Measurements from ENCODE around the gene TRUB1. TPM values are rescaled to one million over a fixed set of nuclear protein-coding genes. Genes with fewer than 3 reads are reported as not detected.

Gene TRUB1
- total RNA-seq, 2 experiments from 2014 or later = 13.4 to 14.0 TPM

DNA sequence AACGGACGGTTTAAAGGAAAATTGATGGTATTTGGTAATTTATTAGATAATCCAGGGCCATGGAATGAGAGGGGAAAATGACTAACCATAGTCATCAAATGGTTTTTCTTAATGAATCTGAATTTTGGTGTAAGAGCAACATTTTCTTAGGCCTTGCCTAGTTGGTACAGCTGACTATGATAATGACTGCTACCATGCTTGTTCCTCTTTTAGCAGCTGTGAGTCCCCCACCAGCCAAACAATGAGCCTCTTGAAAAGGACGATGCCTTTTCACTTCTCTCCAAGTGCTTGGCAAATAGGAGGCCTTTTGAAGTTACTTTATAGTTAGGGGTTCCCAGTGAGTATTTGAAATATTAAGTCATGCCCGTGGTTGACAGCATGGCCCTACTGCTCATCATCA, 53.0 kb downstream of the TRUB1 start:
- CTCF ChIA-PET = no interaction called here

DNA sequence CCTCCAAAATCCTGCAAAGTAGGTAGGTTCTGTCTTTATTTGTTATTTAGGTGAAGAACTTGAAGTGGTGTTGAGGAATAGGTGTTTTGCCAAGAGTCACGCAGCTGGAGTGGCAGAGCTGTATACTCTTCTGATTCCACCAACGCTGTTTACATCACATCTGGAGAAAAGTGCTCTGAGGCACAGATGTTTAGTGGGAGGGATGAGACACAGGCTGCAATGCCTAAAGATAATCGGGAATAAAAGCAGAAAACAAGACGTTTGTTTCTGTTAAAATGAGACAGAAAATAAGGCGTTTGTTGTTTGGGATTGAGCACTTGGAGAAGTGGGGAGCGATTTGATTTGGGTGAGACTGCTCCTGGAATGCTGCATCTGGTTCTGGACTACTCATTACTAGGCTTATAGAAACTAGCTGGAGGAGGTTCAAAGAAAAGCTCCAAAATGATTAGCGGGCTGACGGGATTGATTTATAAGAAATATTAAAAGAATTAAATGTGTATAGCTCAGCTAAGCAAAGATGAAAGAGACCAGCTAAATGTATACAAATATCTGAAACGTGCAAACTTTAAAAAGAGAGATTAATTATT, 54.3 kb downstream of the TRUB1 start:
- no peaks in the 10 kb centered on the region for H3K9me3 Mint-ChIP-seq (ENCODE audit: insufficient read depth)
- CTCF ChIA-PET = no interaction called here
- ATAC-seq (no peak), DNase-seq (no peak)
- no peak overlapping the region for H3K27ac Mint-ChIP-seq
- H3K4me3 Mint-ChIP-seq = no peak overlapping the region
- H3K36me3 Mint-ChIP-seq (ENCODE audit: low read depth) = peaks cover 4% of the 10 kb centered on the region
- no peaks in the 10 kb centered on the region for H3K4me1 Mint-ChIP-seq (ENCODE audit: low read depth)
- H3K27me3 Mint-ChIP-seq (ENCODE audit: low read depth) = no peaks in the 10 kb centered on the region
- POLR2A ChIA-PET = no interaction called here

More for the DNA sequence above, 53.0 kb downstream of the TRUB1 start:
- H3K4me3 Mint-ChIP-seq = no peak overlapping the region
- no peaks in the 10 kb centered on the region for H3K9me3 Mint-ChIP-seq (ENCODE audit: insufficient read depth)
- ATAC-seq (no peak), DNase-seq (no peak)
- no peaks in the 10 kb centered on the region for H3K4me1 Mint-ChIP-seq (ENCODE audit: low read depth)
- no peaks in the 10 kb centered on the region for H3K27me3 Mint-ChIP-seq (ENCODE audit: low read depth)
- peaks cover 4% of the 10 kb centered on the region for H3K36me3 Mint-ChIP-seq (ENCODE audit: low read depth)
- H3K27ac Mint-ChIP-seq = no peak overlapping the region
- POLR2A ChIA-PET = no interaction called here

DNA sequence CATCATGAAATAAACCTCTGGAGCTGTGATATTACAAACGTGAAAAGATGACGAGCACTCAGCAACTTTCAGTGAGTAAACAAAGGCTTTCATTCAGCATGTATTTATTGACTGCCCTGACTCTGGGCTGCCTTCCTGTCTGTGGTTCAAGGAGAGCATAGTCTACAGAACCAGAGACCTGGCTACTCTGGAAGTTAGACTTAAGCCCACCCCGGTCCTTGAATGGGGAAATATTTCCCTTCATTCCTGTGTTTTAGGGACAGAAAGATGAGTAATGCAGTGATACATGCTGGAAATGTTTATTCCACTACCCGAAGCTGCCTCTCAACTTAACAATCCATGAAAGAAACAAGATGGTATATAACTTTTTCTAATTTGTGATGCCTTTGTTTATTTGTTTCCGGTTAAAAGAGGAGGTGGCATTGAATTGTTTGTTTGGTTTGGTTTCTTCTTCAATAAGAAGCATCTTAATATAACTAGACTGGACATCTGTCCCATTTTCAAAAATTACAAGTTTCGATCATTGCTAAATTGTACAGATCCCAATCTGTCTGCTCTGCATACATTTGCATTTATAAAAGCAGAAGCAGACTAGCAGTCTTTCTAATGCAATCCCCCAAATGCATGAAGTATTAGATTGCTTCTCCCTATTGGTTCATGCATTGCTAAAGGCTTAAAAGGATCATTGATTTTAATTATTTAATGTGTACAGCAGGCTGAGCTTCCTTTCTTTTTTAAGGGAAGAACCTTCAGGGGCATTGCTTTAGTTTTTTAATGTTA, 57.7 kb downstream of the TRUB1 start:
- Mint-ChIP-seq H3K27me3 (ENCODE audit: low read depth) (no peaks in the 10 kb centered on the region), H3K36me3 (ENCODE audit: low read depth) (no peaks in the 10 kb centered on the region), H3K4me1 (ENCODE audit: low read depth) (no peaks in the 10 kb centered on the region), H3K9me3 (ENCODE audit: insufficient read depth) (no peaks in the 10 kb centered on the region), H3K4me3 (no peak overlapping the region), H3K27ac (no peak overlapping the region)
- CTCF ChIA-PET = no interaction called here
- POLR2A ChIA-PET = no interaction called here
- DNase-seq (no peak), ATAC-seq (no peak)

DNA sequence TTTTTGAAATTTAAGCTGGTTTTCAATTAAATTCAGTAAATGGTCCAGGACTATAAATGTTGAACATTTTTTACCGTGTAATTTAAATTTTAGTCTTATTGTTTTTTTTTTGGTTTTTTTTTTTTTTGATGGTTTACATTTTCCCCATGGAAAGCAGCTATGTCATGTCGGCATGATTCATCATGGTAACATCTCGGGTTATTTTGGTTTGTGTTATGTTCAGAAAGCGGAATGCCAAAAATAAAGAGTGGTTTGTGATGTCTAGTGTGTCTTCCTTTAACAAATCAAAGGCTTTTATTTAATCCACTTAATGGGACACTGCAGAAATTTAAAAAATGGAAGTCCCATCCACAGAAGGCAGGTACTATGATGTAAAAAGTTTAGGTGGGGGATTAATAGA, 58.5 kb downstream of the TRUB1 start:
- no peaks in the 10 kb centered on the region for H3K9me3 Mint-ChIP-seq (ENCODE audit: insufficient read depth)
- H3K27ac Mint-ChIP-seq = no peak overlapping the region
- CTCF ChIA-PET = interaction anchor here (0.6 kb wide), 1 partner anchor 31 kb away, joined by 4 read pairs; no protein-coding TSS in a partner anchor
- DNase-seq = no peak
- POLR2A ChIA-PET = interaction anchor here (0.5 kb wide), 1 partner anchor 9 kb away, joined by 3 read pairs; no protein-coding TSS in a partner anchor
- H3K4me1 Mint-ChIP-seq (ENCODE audit: low read depth) = no peaks in the 10 kb centered on the region
- ATAC-seq = no peak
- no peak overlapping the region for H3K4me3 Mint-ChIP-seq
- no peaks in the 10 kb centered on the region for H3K36me3 Mint-ChIP-seq (ENCODE audit: low read depth)
- H3K27me3 Mint-ChIP-seq (ENCODE audit: low read depth) = no peaks in the 10 kb centered on the region

DNA sequence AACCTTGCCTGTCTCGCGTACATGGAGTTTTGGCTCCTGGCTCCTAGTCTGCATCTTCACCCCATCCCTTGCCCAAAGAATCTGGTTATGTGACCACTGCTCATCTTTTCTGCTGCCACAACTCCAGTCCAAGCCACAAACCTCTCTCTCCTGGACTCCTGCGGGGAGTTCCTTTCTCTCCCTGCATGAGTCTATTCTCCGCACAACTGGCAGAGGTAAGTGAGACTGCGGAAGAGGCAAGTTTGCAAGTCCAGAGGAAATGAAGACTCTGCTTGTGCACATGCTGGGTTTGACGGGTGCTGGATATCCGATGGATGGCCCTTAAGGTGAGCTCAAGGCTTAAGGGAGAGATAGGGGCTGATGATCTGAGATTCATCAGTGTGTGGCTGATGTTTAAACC, 61.0 kb downstream of the TRUB1 start:
- POLR2A ChIA-PET = no interaction called here
- Mint-ChIP-seq H3K4me1 (ENCODE audit: low read depth) (peaks cover 3% of the 10 kb centered on the region), H3K9me3 (ENCODE audit: insufficient read depth) (no peaks in the 10 kb centered on the region), H3K27ac (no peak overlapping the region), H3K27me3 (ENCODE audit: low read depth) (no peaks in the 10 kb centered on the region), H3K4me3 (no peak overlapping the region), H3K36me3 (ENCODE audit: low read depth) (no peaks in the 10 kb centered on the region)
- DNase-seq = no peak
- no peak for ATAC-seq
- CTCF ChIA-PET = no interaction called here

DNA sequence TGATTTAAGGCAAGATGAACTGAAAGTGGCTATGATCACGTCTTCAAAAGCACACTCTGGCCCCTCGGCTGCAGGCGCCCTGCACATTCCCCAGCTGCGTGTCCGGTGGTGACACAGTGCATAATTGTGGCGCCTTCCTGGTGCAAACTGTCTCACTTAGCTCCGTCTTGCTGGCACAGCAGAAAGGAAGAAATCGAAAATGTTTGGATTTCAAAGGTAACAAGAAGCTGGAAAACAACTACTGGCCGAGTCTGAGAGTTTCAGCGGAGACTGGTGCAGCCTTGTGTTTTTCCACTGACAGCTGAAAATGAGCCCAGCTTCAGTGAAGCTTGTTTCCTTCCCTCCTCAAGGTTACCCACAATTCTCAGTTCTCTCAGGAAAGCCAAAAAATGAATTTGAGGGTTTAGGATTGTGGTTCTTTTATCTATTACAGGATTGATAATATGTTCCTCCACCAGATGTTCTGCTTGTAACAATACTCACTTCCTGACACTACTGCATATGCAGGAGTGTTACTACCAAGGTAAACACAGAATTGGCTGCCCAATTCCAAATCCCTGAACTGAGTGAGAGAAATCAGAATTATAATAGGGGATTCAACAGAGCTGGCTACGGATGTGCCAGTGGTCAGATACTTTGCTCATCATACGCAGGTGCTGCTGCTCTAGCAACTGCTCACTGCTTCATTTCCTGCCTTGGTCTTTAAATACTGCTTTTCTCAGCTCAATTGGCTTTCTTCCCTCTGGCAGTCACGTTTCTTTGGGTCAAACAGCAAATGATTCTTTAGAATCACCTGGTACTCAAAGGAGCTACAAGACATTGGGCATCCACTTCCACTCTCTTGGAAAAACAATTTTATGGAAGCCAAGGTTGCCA, 63.7 kb downstream of the TRUB1 start:
- H3K4me3 Mint-ChIP-seq = no peak overlapping the region
- no peaks in the 10 kb centered on the region for H3K9me3 Mint-ChIP-seq (ENCODE audit: insufficient read depth)
- POLR2A ChIA-PET = interaction anchor here (0.7 kb wide), 1 partner anchor 14 kb away, joined by 4 read pairs; no protein-coding TSS in a partner anchor
- peaks cover 3% of the 10 kb centered on the region for H3K4me1 Mint-ChIP-seq (ENCODE audit: low read depth)
- DNase-seq (no peak), ATAC-seq (no peak)
- H3K27ac Mint-ChIP-seq = no peak overlapping the region
- H3K27me3 Mint-ChIP-seq (ENCODE audit: low read depth) = peaks cover 2% of the 10 kb centered on the region
- CTCF ChIA-PET = interaction anchor here (1.1 to 1.2 kb wide), 2 partner anchors 19 to 27 kb away, joined by 3 to 5 read pairs; no protein-coding TSS in a partner anchor
- no peaks in the 10 kb centered on the region for H3K36me3 Mint-ChIP-seq (ENCODE audit: low read depth)

DNA sequence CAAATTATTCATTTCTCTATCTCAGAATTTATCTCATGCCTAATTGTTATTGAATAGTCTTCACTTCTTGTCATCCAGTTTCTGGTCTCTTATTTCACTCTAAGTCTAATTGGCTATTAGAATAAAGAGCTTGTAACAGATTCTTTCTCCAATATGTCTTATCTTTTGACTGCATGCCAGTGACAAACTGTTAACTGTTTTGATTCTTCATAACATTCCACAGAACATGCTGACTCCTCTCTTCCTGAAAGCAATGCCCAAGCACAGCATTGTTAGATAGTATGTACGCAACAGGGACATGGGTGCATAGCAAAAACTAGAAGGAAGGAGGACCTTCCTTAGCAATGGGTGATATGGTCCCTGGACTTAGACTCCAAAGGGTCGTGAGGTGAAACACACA, 65.4 kb downstream of the TRUB1 start:
- CTCF ChIA-PET = no interaction called here
- Mint-ChIP-seq H3K9me3 (ENCODE audit: insufficient read depth) (no peaks in the 10 kb centered on the region), H3K27ac (no peak overlapping the region)

DNA sequence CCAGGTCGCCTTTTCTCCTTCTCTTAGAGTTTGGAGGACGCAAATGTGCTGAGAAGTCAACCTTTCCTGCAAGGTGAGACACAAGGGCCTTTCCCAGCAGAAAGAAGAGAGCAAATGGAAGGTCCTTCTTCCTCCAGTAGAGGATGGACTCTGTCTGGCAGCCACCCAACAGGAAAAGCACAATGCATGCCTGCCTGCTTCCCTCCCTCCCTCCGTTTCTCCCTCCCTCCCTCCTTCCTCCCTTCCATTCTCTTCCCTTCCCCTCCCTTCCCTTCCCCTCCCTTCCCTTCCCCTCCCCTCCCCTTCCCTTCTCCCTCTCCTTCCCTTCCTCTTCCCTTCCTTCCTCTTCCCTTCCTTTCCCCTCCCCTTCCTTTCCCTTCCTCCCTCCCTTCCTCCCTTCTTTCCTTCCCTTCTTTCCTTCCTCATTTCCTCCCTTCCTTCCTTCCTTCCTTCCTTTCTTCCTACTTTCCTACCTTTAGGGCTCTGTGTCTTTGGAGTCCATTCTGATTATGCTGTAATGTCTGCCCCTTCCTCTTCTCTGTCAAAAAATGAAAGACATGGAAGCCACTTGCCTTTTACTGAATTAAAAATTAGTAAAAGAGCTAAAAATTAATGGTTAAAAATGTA, 66.4 kb downstream of the TRUB1 start:
- Mint-ChIP-seq H3K4me3 (no peak overlapping the region), H3K27me3 (ENCODE audit: low read depth) (peaks cover 2% of the 10 kb centered on the region), H3K4me1 (ENCODE audit: low read depth) (peaks cover 3% of the 10 kb centered on the region), H3K27ac (no peak overlapping the region), H3K9me3 (ENCODE audit: insufficient read depth) (no peaks in the 10 kb centered on the region), H3K36me3 (ENCODE audit: low read depth) (no peaks in the 10 kb centered on the region)
- no peak for ATAC-seq
- no peak for DNase-seq
- CTCF ChIA-PET = no interaction called here
- POLR2A ChIA-PET = no interaction called here

More for the DNA sequence above, 65.4 kb downstream of the TRUB1 start:
- Mint-ChIP-seq H3K4me3 (no peak overlapping the region), H3K27me3 (ENCODE audit: low read depth) (peaks cover 2% of the 10 kb centered on the region), H3K36me3 (ENCODE audit: low read depth) (no peaks in the 10 kb centered on the region), H3K4me1 (ENCODE audit: low read depth) (peaks cover 3% of the 10 kb centered on the region)
- POLR2A ChIA-PET = no interaction called here
- ATAC-seq (no peak), DNase-seq (no peak)

DNA sequence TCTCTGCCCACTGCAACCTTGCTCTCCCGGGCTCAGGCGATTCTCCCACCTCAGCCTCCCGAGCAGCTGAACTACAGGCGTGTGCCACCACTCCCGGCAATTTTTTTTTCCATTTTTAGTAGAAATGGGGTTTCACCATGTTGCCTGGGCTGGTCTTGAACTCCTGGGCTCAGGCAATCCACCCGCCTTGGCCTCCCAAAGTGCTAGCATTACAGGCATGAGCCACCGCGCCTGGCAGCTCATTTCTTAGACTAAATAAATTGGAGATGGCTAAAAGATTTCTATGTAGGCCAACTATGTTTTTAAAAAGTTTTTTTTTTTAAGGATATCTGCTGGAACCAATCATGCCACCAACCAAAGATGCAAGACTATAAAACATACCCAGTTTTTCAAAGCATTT, 67.8 kb downstream of the TRUB1 start:
- no peak overlapping the region for H3K27ac Mint-ChIP-seq
- POLR2A ChIA-PET = no interaction called here
- no peaks in the 10 kb centered on the region for H3K9me3 Mint-ChIP-seq (ENCODE audit: insufficient read depth)
- H3K4me1 Mint-ChIP-seq (ENCODE audit: low read depth) = peaks cover 3% of the 10 kb centered on the region
- CTCF ChIA-PET = no interaction called here
- ATAC-seq (no peak), DNase-seq (no peak)
- no peak overlapping the region for H3K4me3 Mint-ChIP-seq
- H3K36me3 Mint-ChIP-seq (ENCODE audit: low read depth) = no peaks in the 10 kb centered on the region
- H3K27me3 Mint-ChIP-seq (ENCODE audit: low read depth) = peaks cover 2% of the 10 kb centered on the region

DNA sequence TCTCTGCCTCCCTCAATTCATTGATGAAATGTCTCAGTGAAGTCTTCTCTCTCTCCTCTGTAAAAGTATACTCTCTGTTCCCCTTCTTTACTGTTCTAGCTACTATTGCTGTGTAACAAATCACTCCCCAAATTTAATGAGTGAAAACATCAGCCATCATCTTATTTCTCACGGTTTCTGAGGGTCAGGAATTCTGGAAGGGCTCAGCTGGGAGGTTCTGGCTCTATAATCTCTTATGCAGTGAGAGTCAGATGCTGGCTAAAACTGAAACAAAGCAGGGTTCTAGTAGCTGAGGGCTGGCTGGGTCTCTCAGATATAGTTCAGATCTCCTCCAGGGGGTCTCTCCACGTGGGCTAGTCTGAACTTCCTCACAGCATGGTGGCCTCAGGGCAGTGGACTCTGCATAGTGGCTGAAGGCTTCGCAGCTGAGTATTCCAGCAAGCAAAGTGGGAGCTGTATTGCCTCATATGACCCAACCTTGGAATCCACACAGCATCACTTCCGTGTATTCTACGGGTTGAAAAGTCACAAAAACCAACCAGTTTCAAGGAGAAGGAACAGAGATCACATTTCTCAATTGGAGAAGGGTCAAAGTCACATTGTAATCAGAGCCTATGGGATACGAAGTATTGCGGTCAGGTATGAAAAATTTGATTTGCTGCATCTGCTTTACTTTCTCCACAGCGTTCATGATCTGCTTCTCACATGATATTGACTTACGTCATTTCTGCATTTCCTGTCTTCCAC, 80.4 kb downstream of the TRUB1 start:
- no peaks in the 10 kb centered on the region for H3K36me3 Mint-ChIP-seq (ENCODE audit: low read depth)
- no peak for ATAC-seq
- H3K4me1 Mint-ChIP-seq (ENCODE audit: low read depth) = no peaks in the 10 kb centered on the region
- H3K27me3 Mint-ChIP-seq (ENCODE audit: low read depth) = peaks cover 3% of the 10 kb centered on the region
- no peak overlapping the region for H3K4me3 Mint-ChIP-seq
- DNase-seq = no peak
- H3K9me3 Mint-ChIP-seq (ENCODE audit: insufficient read depth) = no peaks in the 10 kb centered on the region
- no peak overlapping the region for H3K27ac Mint-ChIP-seq
- ChIA-PET POLR2A (no interaction called here), CTCF (no interaction called here)

DNA sequence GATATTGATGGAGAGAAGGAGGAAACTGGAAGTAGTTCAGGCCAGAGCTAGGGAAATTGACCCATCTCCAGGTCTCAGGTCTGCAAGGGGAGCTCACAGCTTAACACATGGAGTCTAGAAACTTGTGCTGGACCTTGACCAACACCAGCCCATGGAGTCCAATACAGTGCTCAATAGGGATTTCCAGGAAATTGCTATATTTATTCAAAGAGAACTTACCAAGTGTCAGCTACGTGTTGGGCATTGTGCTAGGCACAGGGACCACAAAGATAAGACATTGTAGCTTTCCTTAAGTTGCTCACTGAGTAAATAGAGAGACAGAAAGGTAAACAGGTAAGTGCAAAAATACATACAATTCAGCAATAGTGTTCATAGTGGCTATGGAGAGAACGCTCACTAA, 82.5 kb downstream of the TRUB1 start:
- H3K27ac Mint-ChIP-seq = no peak overlapping the region
- H3K9me3 Mint-ChIP-seq (ENCODE audit: insufficient read depth) = no peaks in the 10 kb centered on the region
- no peaks in the 10 kb centered on the region for H3K36me3 Mint-ChIP-seq (ENCODE audit: low read depth)
- ChIA-PET CTCF (interaction anchor here (1.1 kb wide), 1 partner anchor 18 kb away, joined by 5 read pairs; no protein-coding TSS in a partner anchor), POLR2A (no interaction called here)
- ATAC-seq = no peak
- H3K4me1 Mint-ChIP-seq (ENCODE audit: low read depth) = no peaks in the 10 kb centered on the region
- H3K4me3 Mint-ChIP-seq = no peak overlapping the region
- peaks cover 3% of the 10 kb centered on the region for H3K27me3 Mint-ChIP-seq (ENCODE audit: low read depth)
- DNase-seq = no peak

Measured in activated CD8-positive, alpha-beta T cell treated with anti-CD3 and anti-CD28 coated beads, Interleukin-2, amount 10 ng/mL, durations not matched to agents 7 days and 5 days (primary cell).